GM23248 (cell line): ENCODE measurements around the gene SYT3. TPM values are rescaled to one million over a fixed set of nuclear protein-coding genes. Genes with fewer than 3 reads are reported as not detected.

Experiments
- DNase-seq: peaks from one replicate; pipeline ENCODE4 v3.0.0-alpha.2; 2015
- H2AFZ ChIP-seq: fragments of 200-600 bp; sonication (generic); 2 replicates; pipeline ENCODE4 v1.6.1; 2016; ENCODE audit warnings: antibody characterized with exemption
- H3F3A ChIP-seq: fragments of 200-600 bp; sonication (generic); 2 replicates; pipeline ENCODE4 v1.6.1; 2016; ENCODE audit warnings: mild to moderate bottlenecking, antibody characterized with exemption, mixed run types; ENCODE audit not compliant: insufficient read depth
- H3K27ac ChIP-seq: fragments of 200-600 bp; sonication (generic); 2 replicates; pipeline ENCODE4 v1.5.1; 2016; ENCODE audit warnings: mild to moderate bottlenecking
- H3K27me3 ChIP-seq: fragments of 200-600 bp; sonication (generic); replicated peaks from 2 replicates; pipeline ENCODE4 v1.6.1; 2016; ENCODE audit warnings: mild to moderate bottlenecking; ENCODE audit not compliant: insufficient read depth
- H3K36me3 ChIP-seq: fragments of 200-600 bp; sonication (generic); 2 replicates; pipeline ENCODE4 v1.6.1; 2016; ENCODE audit warnings: low read depth, mild to moderate bottlenecking
- H3K4me1 ChIP-seq: fragments of 200-600 bp; sonication (generic); 2 replicates; pipeline ENCODE4 v1.6.1; 2016; ENCODE audit warnings: mild to moderate bottlenecking; ENCODE audit not compliant: insufficient read depth
- H3K4me2 ChIP-seq: fragments of 200-600 bp; sonication (generic); one replicate; pipeline ENCODE4 v1.6.1; 2016; ENCODE audit warnings: mild to moderate bottlenecking; ENCODE audit not compliant: unreplicated experiment
- H3K4me3 ChIP-seq: fragments of 200-600 bp; sonication (generic); 2 replicates; pipeline ENCODE4 v1.5.1; 2016; ENCODE audit warnings: mild to moderate bottlenecking
- H3K79me2 ChIP-seq: fragments of 200-600 bp; sonication (generic); 2 replicates; pipeline ENCODE4 v1.6.1; 2016; ENCODE audit warnings: mild to moderate bottlenecking; ENCODE audit not compliant: insufficient read depth
- H3K9ac ChIP-seq: fragments of 200-600 bp; sonication (generic); 2 replicates; pipeline ENCODE4 v1.6.1; 2016; ENCODE audit warnings: mild to moderate bottlenecking
- H3K9me2 ChIP-seq: fragments of 200-600 bp; sonication (generic); 2 replicates; pipeline ENCODE4 v1.6.1; 2016; ENCODE audit warnings: mixed run types, mild to moderate bottlenecking, moderate library complexity; ENCODE audit not compliant: insufficient read depth
- H3K9me3 ChIP-seq: fragments of 200-600 bp; sonication (generic); one replicate; pipeline ENCODE4 v1.6.1; 2017; ENCODE audit warnings: low read depth
- H4K20me1 ChIP-seq: fragments of 200-600 bp; sonication (generic); 2 replicates; pipeline ENCODE4 v1.6.0; 2016; ENCODE audit not compliant: insufficient read depth
- EZH2 ChIP-seq: fragments of 200-600 bp; sonication (generic); IDR thresholded peaks from 2 replicates; pipeline ENCODE4 v1.6.1; 2018; ENCODE audit warnings: antibody characterized with exemption, mild to moderate bottlenecking; ENCODE audit not compliant: insufficient read depth, poor library complexity, severe bottlenecking
- EZH2phosphoT487 ChIP-seq: fragments of 200-600 bp; sonication (generic); IDR thresholded peaks from 2 replicates; pipeline ENCODE4 v1.6.1; 2018; ENCODE audit warnings: antibody characterized with exemption, moderate library complexity, mild to moderate bottlenecking, low read depth; ENCODE audit not compliant: insufficient read depth
- WGBS, 2 experiments: methylation state at CpG; one replicate each; pipeline ENCODE4 v1.1.6; 2015 to 2017; ENCODE audit warnings: low lambda C conversion rate in 2 of 2, low coverage in 1 of 2; ENCODE audit errors: missing lambda C conversion rate in 2 of 2; 5-methylcytosine and 5-hydroxymethylcytosine counted together
- in situ Hi-C: fragments of 300-500 bp; cut with MboI; formaldehyde crosslinking; loops from 2 replicates; pipeline ENCODE4 v1.15.0; 2020
- polyA plus RNA-seq: library from polyadenylated mRNA; unstranded; fragments of >200 nt; fragmentation: Nextera tagmentation; extraction: Ambion mirVana; gene quantifications from 2 replicates; pipeline ENCODE4 v1.2.1, GENCODE V29; 2016
- total RNA-seq: library from RNA; depleted of rRNA; stranded (reverse); fragments of >200 nt; shearing (Covaris generic); gene quantifications from 2 replicates; pipeline ENCODE4 v1.2.3, GENCODE V29; 2014

The SYT3 gene
- total and polyA plus RNA-seq, 2 experiments from 2014 or later = not detected

- no peak for DNase-seq
- no peaks in the 10 kb centered on the region for H3K4me1 ChIP-seq
- no peaks in the 10 kb centered on the region for H3K9me2 ChIP-seq
- no peak overlapping the region for H3K9ac ChIP-seq
- no peaks in the 10 kb centered on the region for H3F3A ChIP-seq
- TF ChIP-seq EZH2phosphoT487 = no peak
- no peak for TF ChIP-seq EZH2
- 17 to 24% methylated on average over 4 of the region's 4 CpGs for WGBS, 2 experiments
- in situ Hi-C loops = no loop called here
- H3K36me3 ChIP-seq = no peaks in the 10 kb centered on the region
- H3K27me3 ChIP-seq = peaks cover 35% of the 10 kb centered on the region
- no peak overlapping the region for H3K27ac ChIP-seq
- H3K4me3 ChIP-seq = no peak overlapping the region
- no peaks in the 10 kb centered on the region for H3K9me3 ChIP-seq
- H3K79me2 ChIP-seq = no peaks in the 10 kb centered on the region
- no peaks in the 10 kb centered on the region for H4K20me1 ChIP-seq
- H2AFZ ChIP-seq = no peak overlapping the region
- H3K4me2 ChIP-seq = no peak overlapping the region
Observed at GRCh38 chr19:50602935-50603334, 36.7 kb downstream of the SYT3 start.

GRCh38 chr19:50602496-50602895, 37.2 kb downstream of the SYT3 start:
- H3K9ac ChIP-seq = no peak overlapping the region
- no peak for DNase-seq
- H4K20me1 ChIP-seq = no peaks in the 10 kb centered on the region
- H3K4me2 ChIP-seq = no peak overlapping the region
- H2AFZ ChIP-seq = no peak overlapping the region
- no peaks in the 10 kb centered on the region for H3K9me2 ChIP-seq
- no peak overlapping the region for H3K4me3 ChIP-seq
- no peaks in the 10 kb centered on the region for H3K79me2 ChIP-seq
- H3K27ac ChIP-seq = no peak overlapping the region
- peaks cover 38% of the 10 kb centered on the region for H3K27me3 ChIP-seq
- 45 to 53% methylated on average over 6 of the region's 6 CpGs for WGBS, 2 experiments
- TF ChIP-seq EZH2phosphoT487 (no peak), EZH2 (no peak)
- no peaks in the 10 kb centered on the region for H3F3A ChIP-seq
- no peaks in the 10 kb centered on the region for H3K4me1 ChIP-seq
- H3K36me3 ChIP-seq = no peaks in the 10 kb centered on the region
- no peaks in the 10 kb centered on the region for H3K9me3 ChIP-seq
- in situ Hi-C loops = no loop called here

GRCh38 chr19:50602089-50602422, 37.6 kb downstream of the SYT3 start:
- H2AFZ ChIP-seq = no peak overlapping the region
- no peak for DNase-seq
- no peak overlapping the region for H3K4me3 ChIP-seq
- H3K4me2 ChIP-seq = no peak overlapping the region
- in situ Hi-C loops = no loop called here
- no peaks in the 10 kb centered on the region for H3F3A ChIP-seq
- no peaks in the 10 kb centered on the region for H3K79me2 ChIP-seq
- no peaks in the 10 kb centered on the region for H3K9me2 ChIP-seq
- WGBS, 2 experiments = 46 to 64% methylated on average over 5 of the region's 5 CpGs
- TF ChIP-seq EZH2 (no peak), EZH2phosphoT487 (no peak)
- no peak overlapping the region for H3K27ac ChIP-seq
- no peaks in the 10 kb centered on the region for H3K36me3 ChIP-seq
- H3K4me1 ChIP-seq = no peaks in the 10 kb centered on the region
- peaks cover 39% of the 10 kb centered on the region for H3K27me3 ChIP-seq
- no peaks in the 10 kb centered on the region for H3K9me3 ChIP-seq
- no peaks in the 10 kb centered on the region for H4K20me1 ChIP-seq
- H3K9ac ChIP-seq = no peak overlapping the region

GRCh38 chr19:50601407-50602088, 38.1 kb downstream of the SYT3 start:
- H3K27ac ChIP-seq = no peak overlapping the region
- WGBS, 2 experiments = 28 to 30% methylated on average over 11 of the region's 11 CpGs
- peaks cover 39% of the 10 kb centered on the region for H3K27me3 ChIP-seq
- H3K4me3 ChIP-seq = no peak overlapping the region
- no peak overlapping the region for H3K4me2 ChIP-seq
- no peaks in the 10 kb centered on the region for H3K4me1 ChIP-seq
- in situ Hi-C loops = no loop called here
- no peak for TF ChIP-seq EZH2
- TF ChIP-seq EZH2phosphoT487 = no peak
- no peaks in the 10 kb centered on the region for H3K9me2 ChIP-seq
- H2AFZ ChIP-seq = no peak overlapping the region
- no peaks in the 10 kb centered on the region for H3K79me2 ChIP-seq
- no peaks in the 10 kb centered on the region for H4K20me1 ChIP-seq
- no peak for DNase-seq
- H3K9me3 ChIP-seq = no peaks in the 10 kb centered on the region
- H3K36me3 ChIP-seq = no peaks in the 10 kb centered on the region
- no peaks in the 10 kb centered on the region for H3F3A ChIP-seq
- no peak overlapping the region for H3K9ac ChIP-seq
